Hepatocyte (in vitro differentiated cells): ENCODE measurements around the gene MAP2. TPM values are rescaled to one million over a fixed set of nuclear protein-coding genes. Genes with fewer than 3 reads are reported as not detected.

Experiments used
- DNase-seq: peaks from one replicate; pipeline ENCODE4 v3.0.0-alpha.2; 2016; ENCODE audit warnings: low spot score
- H2AFZ ChIP-seq: fragments of 200-600 bp; sonication (generic); 2 replicates; pipeline ENCODE4 v1.6.0; 2016; ENCODE audit warnings: antibody characterized with exemption, mild to moderate bottlenecking
- H3K27ac ChIP-seq: fragments of 200-600 bp; sonication (generic); 2 replicates; pipeline ENCODE4 v1.5.1; 2016; ENCODE audit warnings: mild to moderate bottlenecking
- H3K27me3 ChIP-seq: fragments of 200-600 bp; sonication (generic); 2 replicates; pipeline ENCODE4 v1.6.1; 2016
- H3K36me3 ChIP-seq: fragments of 200-600 bp; sonication (generic); replicated peaks from 2 replicates; pipeline ENCODE4 v1.5.1; 2016; ENCODE audit warnings: low read depth; ENCODE audit not compliant: insufficient read depth
- H3K4me1 ChIP-seq: fragments of 200-600 bp; sonication (generic); 2 replicates; pipeline ENCODE4 v1.5.1; 2016; ENCODE audit warnings: mild to moderate bottlenecking, moderate library complexity; ENCODE audit not compliant: insufficient read depth
- H3K4me2 ChIP-seq: fragments of 200-600 bp; sonication (generic); 2 replicates; pipeline ENCODE4 v1.6.0; 2016
- H3K4me3 ChIP-seq: fragments of 200-600 bp; sonication (generic); 2 replicates; pipeline ENCODE4 v1.5.1; 2016; ENCODE audit warnings: mild to moderate bottlenecking
- H3K79me2 ChIP-seq: fragments of 200-600 bp; sonication (generic); 2 replicates; pipeline ENCODE4 v1.6.0; 2017; ENCODE audit warnings: mild to moderate bottlenecking
- H3K9me2 ChIP-seq: fragments of 200-600 bp; sonication (generic); replicated peaks from 2 replicates; pipeline ENCODE4 v1.6.0; 2017; ENCODE audit warnings: mild to moderate bottlenecking; ENCODE audit not compliant: insufficient read depth
- H3K9me3 ChIP-seq: fragments of 200-600 bp; sonication (generic); 2 replicates; pipeline ENCODE4 v1.5.1; 2016; ENCODE audit warnings: low read depth, mild to moderate bottlenecking
- H4K20me1 ChIP-seq: fragments of 200-600 bp; sonication (generic); 2 replicates; pipeline ENCODE4 v1.6.0; 2016; ENCODE audit warnings: mild to moderate bottlenecking; ENCODE audit not compliant: insufficient read depth, poor library complexity, severe bottlenecking
- EZH2 ChIP-seq: fragments of 200-600 bp; sonication (generic); IDR thresholded peaks from 2 replicates; pipeline ENCODE4 v1.6.1; 2016; ENCODE audit warnings: antibody characterized with exemption, mild to moderate bottlenecking, borderline replicate concordance
- EZH2phosphoT487 ChIP-seq: fragments of 200-600 bp; sonication (generic); IDR thresholded peaks from one replicate; pipeline ENCODE4 v1.6.1; 2018; ENCODE audit warnings: antibody characterized with exemption, mild to moderate bottlenecking, low read depth, moderate library complexity; ENCODE audit not compliant: unreplicated experiment, severe bottlenecking
- WGBS: methylation state at CpG from one replicate; pipeline ENCODE4 v1.1.6; 2016; ENCODE audit warnings: low lambda C conversion rate; ENCODE audit errors: missing lambda C conversion rate; 5-methylcytosine and 5-hydroxymethylcytosine counted together
- polyA plus RNA-seq: library from polyadenylated mRNA; unstranded; fragments of >200 nt; fragmentation: Nextera tagmentation; extraction: Ambion mirVana; gene quantifications from 2 replicates; pipeline ENCODE4 v1.2.1, GENCODE V29; 2016
- total RNA-seq: library from RNA; depleted of rRNA; stranded (reverse); fragments of >200 nt; gene quantifications from 2 replicates; pipeline ENCODE4 v1.2.3, GENCODE V29; 2014
- TF ChIP-seq, protein P1 (sequence below): fragments of 200-600 bp; sonication (generic); IDR thresholded peaks from 2 replicates; pipeline ENCODE4 v1.5.1; 2016; ENCODE audit warnings: antibody characterized with exemption, mild to moderate bottlenecking; ENCODE audit not compliant: poor library complexity

The MAP2 gene
- total and polyA plus RNA-seq, 2 experiments from 2014 or later: 4.6 to 5.8 TPM

- Histone ChIP-seq H3K36me3 (no peaks in the 10 kb centered on the region), H3K4me3 (no peak overlapping the region), H3K79me2 (no peaks in the 10 kb centered on the region), H3K27me3 (no peaks in the 10 kb centered on the region), H3K4me2 (no peak overlapping the region), H2AFZ (no peak overlapping the region), H3K4me1 (no peaks in the 10 kb centered on the region), H3K27ac (no peak overlapping the region), H4K20me1 (no peaks in the 10 kb centered on the region), H3K9me2 (no peaks in the 10 kb centered on the region), H3K9me3 (no peaks in the 10 kb centered on the region)
- DNase-seq: no peak
- TF ChIP-seq EZH2: no peak
- TF ChIP-seq EZH2phosphoT487: no peak
- TF ChIP-seq, protein P1, sequence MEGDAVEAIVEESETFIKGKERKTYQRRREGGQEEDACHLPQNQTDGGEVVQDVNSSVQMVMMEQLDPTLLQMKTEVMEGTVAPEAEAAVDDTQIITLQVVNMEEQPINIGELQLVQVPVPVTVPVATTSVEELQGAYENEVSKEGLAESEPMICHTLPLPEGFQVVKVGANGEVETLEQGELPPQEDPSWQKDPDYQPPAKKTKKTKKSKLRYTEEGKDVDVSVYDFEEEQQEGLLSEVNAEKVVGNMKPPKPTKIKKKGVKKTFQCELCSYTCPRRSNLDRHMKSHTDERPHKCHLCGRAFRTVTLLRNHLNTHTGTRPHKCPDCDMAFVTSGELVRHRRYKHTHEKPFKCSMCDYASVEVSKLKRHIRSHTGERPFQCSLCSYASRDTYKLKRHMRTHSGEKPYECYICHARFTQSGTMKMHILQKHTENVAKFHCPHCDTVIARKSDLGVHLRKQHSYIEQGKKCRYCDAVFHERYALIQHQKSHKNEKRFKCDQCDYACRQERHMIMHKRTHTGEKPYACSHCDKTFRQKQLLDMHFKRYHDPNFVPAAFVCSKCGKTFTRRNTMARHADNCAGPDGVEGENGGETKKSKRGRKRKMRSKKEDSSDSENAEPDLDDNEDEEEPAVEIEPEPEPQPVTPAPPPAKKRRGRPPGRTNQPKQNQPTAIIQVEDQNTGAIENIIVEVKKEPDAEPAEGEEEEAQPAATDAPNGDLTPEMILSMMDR: no peak
- over 99% methylated on average over 23 of the region's 34 CpGs for WGBS
These were observed 36.5 kb upstream of the MAP2 start for GRCh38 chr2:209387389-209387788.

DNA sequence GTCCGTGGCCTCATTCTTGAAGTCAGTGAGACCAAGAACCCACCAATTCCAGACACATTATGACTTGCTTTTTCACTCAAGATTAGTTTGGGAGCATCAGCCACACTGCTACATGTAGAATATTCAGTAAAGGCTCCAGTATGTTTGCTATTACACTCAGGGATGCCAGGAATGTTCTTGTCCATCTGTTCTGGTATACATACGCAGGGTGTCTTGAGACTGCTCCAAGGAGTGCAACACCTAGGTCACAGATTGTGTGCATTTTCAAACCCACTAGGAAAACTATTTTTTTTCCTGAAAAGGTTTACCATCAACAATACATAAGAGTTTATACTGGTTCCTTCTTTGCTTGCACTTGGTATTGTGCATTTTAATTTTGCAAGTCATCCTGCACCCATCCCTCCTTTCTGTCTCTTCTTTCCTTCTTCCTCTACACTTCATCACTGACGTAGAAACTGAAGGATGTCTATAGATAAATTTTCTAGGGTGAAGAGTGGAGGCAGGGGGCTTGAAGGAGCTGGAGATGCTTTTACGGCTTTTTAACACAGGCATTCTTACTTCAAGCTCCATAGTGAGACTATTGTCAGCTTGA, 35.3 kb upstream of the MAP2 start:
- no peaks in the 10 kb centered on the region for H3K4me1 ChIP-seq
- no peak overlapping the region for H3K27ac ChIP-seq
- H3K79me2 ChIP-seq: no peaks in the 10 kb centered on the region
- no peak for DNase-seq
- TF ChIP-seq EZH2phosphoT487 (no peak), EZH2 (no peak)
- TF ChIP-seq, protein P1: no peak
- H3K9me2 ChIP-seq: no peaks in the 10 kb centered on the region
- no peaks in the 10 kb centered on the region for H3K27me3 ChIP-seq
- no peak overlapping the region for H3K4me3 ChIP-seq
- H4K20me1 ChIP-seq: no peaks in the 10 kb centered on the region
- H3K36me3 ChIP-seq: no peaks in the 10 kb centered on the region
- 77% methylated on average over 4 of the region's 4 CpGs for WGBS
- no peak overlapping the region for H2AFZ ChIP-seq
- H3K9me3 ChIP-seq: no peaks in the 10 kb centered on the region
- no peak overlapping the region for H3K4me2 ChIP-seq

GRCh38 chr2:209389171-209389618, 34.7 kb upstream of the MAP2 start:
- no peak for DNase-seq
- H3K4me1 ChIP-seq: no peaks in the 10 kb centered on the region
- H4K20me1 ChIP-seq: no peaks in the 10 kb centered on the region
- H3K4me3 ChIP-seq: no peak overlapping the region
- no peak overlapping the region for H3K4me2 ChIP-seq
- no peaks in the 10 kb centered on the region for H3K36me3 ChIP-seq
- no peak overlapping the region for H2AFZ ChIP-seq
- H3K79me2 ChIP-seq: no peaks in the 10 kb centered on the region
- H3K27me3 ChIP-seq: no peaks in the 10 kb centered on the region
- H3K9me3 ChIP-seq: no peaks in the 10 kb centered on the region
- 28% methylated on average over 5 of the region's 5 CpGs for WGBS
- H3K27ac ChIP-seq: no peak overlapping the region
- TF ChIP-seq EZH2phosphoT487 (no peak), EZH2 (no peak)
- TF ChIP-seq, protein P1: no peak
- no peaks in the 10 kb centered on the region for H3K9me2 ChIP-seq

DNA sequence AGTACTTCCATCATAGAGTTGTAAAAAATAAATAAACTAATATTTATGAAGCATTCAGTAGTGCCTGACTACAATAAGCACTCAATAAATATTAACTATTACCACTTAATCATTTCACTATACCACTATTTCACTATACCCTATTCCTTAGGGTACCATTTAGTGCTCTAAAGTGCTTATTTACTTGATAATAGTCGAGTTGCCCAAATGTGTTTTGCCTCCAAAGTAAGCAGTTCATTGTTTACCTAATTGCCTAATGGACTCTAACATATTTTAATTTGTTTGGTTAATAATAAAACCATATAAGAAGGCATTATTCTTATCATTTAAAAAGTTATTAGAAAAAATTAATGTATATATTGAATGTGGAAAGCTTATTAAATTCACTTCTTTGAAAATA, 33.0 kb upstream of the MAP2 start:
- H2AFZ ChIP-seq: no peak overlapping the region
- H3K79me2 ChIP-seq: no peaks in the 10 kb centered on the region

More for the DNA sequence above, 33.0 kb upstream of the MAP2 start:
- Histone ChIP-seq H3K9me2 (no peaks in the 10 kb centered on the region), H3K27ac (no peak overlapping the region), H3K4me3 (no peak overlapping the region), H3K36me3 (no peaks in the 10 kb centered on the region), H4K20me1 (no peaks in the 10 kb centered on the region), H3K9me3 (no peaks in the 10 kb centered on the region), H3K4me1 (no peaks in the 10 kb centered on the region), H3K27me3 (no peaks in the 10 kb centered on the region), H3K4me2 (no peak overlapping the region)
- DNase-seq: no peak
- no peak for TF ChIP-seq EZH2
- 38% methylated on average over 1 of the region's 1 CpG for WGBS
